ENCODE results near the gene CCNY. TPM values are rescaled to one million over a fixed set of nuclear protein-coding genes. Genes with fewer than 3 reads are reported as not detected.

CCNY gene
- total and polyA plus RNA-seq, 2 of the 13 experiments (the other 11 are each of a cell fraction or from before 2014, with no cell fraction given) = 48.2 to 54.7 TPM

DNA sequence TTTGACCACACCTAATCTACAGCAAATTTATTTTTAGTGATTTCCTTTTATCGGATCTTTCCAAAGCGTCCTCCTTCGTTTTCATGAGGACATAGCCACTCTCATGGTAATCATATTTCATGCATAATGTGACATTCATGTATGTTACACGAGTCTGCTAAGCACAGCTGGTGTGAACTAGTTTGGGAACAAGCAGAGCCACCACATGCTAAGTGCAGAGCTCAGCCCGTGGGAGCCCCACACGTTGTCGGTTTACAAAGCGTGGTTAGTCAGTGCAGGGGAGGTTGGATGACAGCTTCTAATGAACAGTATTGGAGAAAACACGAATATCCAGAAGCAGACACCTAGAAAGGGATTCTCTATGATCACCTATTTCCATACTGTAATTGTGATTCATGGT is 190.4 kb downstream of the CCNY start:
- ATAC-seq = no peak
- POLR2A ChIA-PET = no interaction called here
- no peak for FAIRE-seq

More for the DNA sequence above, 190.4 kb downstream of the CCNY start:
- 98% methylated on average over 8 of the region's 9 CpGs for WGBS (ENCODE audit: low lambda C conversion rate)
- H3K9ac ChIP-seq (ENCODE audit: insufficient read depth, low read depth, low read length) = no peak overlapping the region
- CTCF ChIA-PET (ENCODE audit: low intra/inter-chr PET ratio, low total read pairs) = no interaction called here
- TF ChIP-seq ZNF766 (CRISPR knock-in tag; IDR thresholded peaks at IDR 0.05; ENCODE audit: borderline replicate concordance) = no peak
- TF ChIP-seq ZNF772 (CRISPR knock-in tag; IDR thresholded peaks at IDR 0.05) = no peak
- no peak for TF ChIP-seq FOXA1 (IDR thresholded peaks at IDR 0.05)
- no peak for TF ChIP-seq FOXA1 (CRISPR knock-in tag; IDR thresholded peaks at IDR 0.05)
- no peak for TF ChIP-seq ZNF432 (CRISPR knock-in tag; IDR thresholded peaks at IDR 0.05; ENCODE audit: borderline replicate concordance)
- TF ChIP-seq ZSCAN30 (CRISPR knock-in tag; IDR thresholded peaks at IDR 0.05) = no peak
- TF ChIP-seq RFXAP (CRISPR knock-in tag; IDR thresholded peaks at IDR 0.05; ENCODE audit: borderline replicate concordance) = no peak
- no peak for TF ChIP-seq ZNF547 (CRISPR knock-in tag; IDR thresholded peaks at IDR 0.05)
- no peak for TF ChIP-seq NR2F1 (CRISPR knock-in tag; IDR thresholded peaks at IDR 0.05)
- TF ChIP-seq MEF2D (CRISPR knock-in tag; IDR thresholded peaks at IDR 0.05) = no peak
- TF ChIP-seq, protein P1, sequence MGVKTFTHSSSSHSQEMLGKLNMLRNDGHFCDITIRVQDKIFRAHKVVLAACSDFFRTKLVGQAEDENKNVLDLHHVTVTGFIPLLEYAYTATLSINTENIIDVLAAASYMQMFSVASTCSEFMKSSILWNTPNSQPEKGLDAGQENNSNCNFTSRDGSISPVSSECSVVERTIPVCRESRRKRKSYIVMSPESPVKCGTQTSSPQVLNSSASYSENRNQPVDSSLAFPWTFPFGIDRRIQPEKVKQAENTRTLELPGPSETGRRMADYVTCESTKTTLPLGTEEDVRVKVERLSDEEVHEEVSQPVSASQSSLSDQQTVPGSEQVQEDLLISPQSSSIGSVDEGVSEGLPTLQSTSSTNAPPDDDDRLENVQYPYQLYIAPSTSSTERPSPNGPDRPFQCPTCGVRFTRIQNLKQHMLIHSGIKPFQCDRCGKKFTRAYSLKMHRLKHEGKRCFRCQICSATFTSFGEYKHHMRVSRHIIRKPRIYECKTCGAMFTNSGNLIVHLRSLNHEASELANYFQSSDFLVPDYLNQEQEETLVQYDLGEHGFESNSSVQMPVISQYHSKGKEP (CRISPR knock-in tag; IDR thresholded peaks at IDR 0.05) = no peak
- no peak for TF ChIP-seq ZFY (CRISPR knock-in tag; IDR thresholded peaks at IDR 0.05)
- no peak for TF ChIP-seq TRAFD1 (CRISPR knock-in tag; IDR thresholded peaks at IDR 0.05; ENCODE audit: borderline replicate concordance)
- TF ChIP-seq ZFP91 (CRISPR knock-in tag; IDR thresholded peaks at IDR 0.05; ENCODE audit: borderline replicate concordance) = no peak
- TF ChIP-seq ATF1 (CRISPR knock-in tag; IDR thresholded peaks at IDR 0.05) = no peak
- no peak for TF ChIP-seq NFE2 (CRISPR knock-in tag; IDR thresholded peaks at IDR 0.05)
- TF ChIP-seq ZSCAN29 (CRISPR knock-in tag; conservative IDR thresholded peaks at IDR 0.05) = no peak
- no peak for TF ChIP-seq NFRKB (IDR thresholded peaks at IDR 0.05)
- TF ChIP-seq ZNF235 (CRISPR knock-in tag; IDR thresholded peaks at IDR 0.05; ENCODE audit: borderline replicate concordance) = no peak
- H3K4me3 ChIP-seq (replicated peaks in 1 of 3; ENCODE audit: insufficient read depth in 1 of 3, low read depth in 2 of 3, low read length in 3 of 3) = no peak overlapping the region
- no peak overlapping the region for H2AFZ ChIP-seq (ENCODE audit: low read length)
- intact Hi-C loops (cut with micrococcal nuclease; ENCODE audit: unreplicated experiment) (loop anchor here (10.0 kb wide), 1 partner anchor 182 kb away; no protein-coding TSS in a partner anchor), in situ Hi-C loops (cut with HindIII; ENCODE audit: extremely low pct_ligation_motif_present, low pct_unique_long_range_greater_than_20kb) (no loop called here)
- no peaks in the 10 kb centered on the region for H3K27me3 ChIP-seq (ENCODE audit: control insufficient read depth in 1 of 2, insufficient read depth in 2 of 2, low read length in 2 of 2)
- BruUV-seq (replicated peaks) = no TSS peak
- no peak overlapping the region for H3K4me2 ChIP-seq (ENCODE audit: low read depth, low read length)
- no peaks in the 10 kb centered on the region for H3K9me3 ChIP-seq (ENCODE audit: low read length)
- no peak overlapping the region for H3K27ac ChIP-seq (ENCODE audit: extremely low read length, insufficient read depth, low read length)
- no peaks in the 10 kb centered on the region for H3K4me1 ChIP-seq (ENCODE audit: insufficient read depth, low read length)
- H3K36me3 ChIP-seq (replicated peaks in 1 of 2; ENCODE audit: control insufficient read depth in 1 of 2, insufficient read depth in 2 of 2, low read length in 2 of 2) = peaks cover 11 to 36% of the 10 kb centered on the region in 2 experiments; a peak in 4 of 5 replicates
- DNase-seq (ENCODE audit: low spot score) = no peak
- H3K79me2 ChIP-seq (ENCODE audit: insufficient read depth, low read length) = peaks cover 3% of the 10 kb centered on the region
- no peaks in the 10 kb centered on the region for H4K20me1 ChIP-seq (ENCODE audit: insufficient read depth, low read length)

Data from HepG2 (cell line).